HG03442 (cell line): ENCODE measurements around the gene SPTB.

ENCODE experiments used
- ATAC-seq: cut with Tn5 transposase; IDR thresholded peaks from one replicate; pipeline ENCODE4 v1.9.1; 2021; ENCODE audit warnings: mild to moderate bottlenecking, moderate library complexity; ENCODE audit not compliant: unreplicated experiment

Gene SPTB

DNA sequence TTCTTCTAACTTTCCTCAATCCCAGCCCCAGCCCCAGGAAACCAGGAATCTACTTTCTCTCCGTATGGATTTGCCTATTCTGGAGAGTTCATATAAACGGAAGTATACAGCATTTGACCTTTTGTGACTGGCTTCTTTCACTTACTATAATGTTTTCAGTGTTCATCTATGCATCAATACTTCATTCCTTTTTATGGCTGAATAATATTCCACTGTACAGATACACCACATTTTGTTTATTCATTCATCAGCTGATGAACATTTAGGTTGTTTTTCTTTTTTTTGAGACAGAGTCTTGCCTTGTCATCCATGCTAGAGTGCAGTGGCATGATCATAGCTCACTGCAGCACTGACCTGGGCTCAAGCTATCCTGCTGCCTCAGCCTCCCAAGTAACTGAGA, 179.4 kb downstream of the SPTB start:
- no peak for ATAC-seq

- ATAC-seq = no peak
These were observed 180.8 kb downstream of the SPTB start for GRCh38 chr14:64698903-64699302.

- no peak for ATAC-seq
These were observed 183.3 kb downstream of the SPTB start for GRCh38 chr14:64696355-64696857.
